CD4-positive, alpha-beta T cell treated with Interleukin-15 for 1 hour (primary cell): Measurements from ENCODE around the gene PEAR1.

Experiments used
- DNase-seq: peaks from one replicate; pipeline ENCODE4 v3.0.0-alpha.2; 2020

Gene PEAR1

DNA sequence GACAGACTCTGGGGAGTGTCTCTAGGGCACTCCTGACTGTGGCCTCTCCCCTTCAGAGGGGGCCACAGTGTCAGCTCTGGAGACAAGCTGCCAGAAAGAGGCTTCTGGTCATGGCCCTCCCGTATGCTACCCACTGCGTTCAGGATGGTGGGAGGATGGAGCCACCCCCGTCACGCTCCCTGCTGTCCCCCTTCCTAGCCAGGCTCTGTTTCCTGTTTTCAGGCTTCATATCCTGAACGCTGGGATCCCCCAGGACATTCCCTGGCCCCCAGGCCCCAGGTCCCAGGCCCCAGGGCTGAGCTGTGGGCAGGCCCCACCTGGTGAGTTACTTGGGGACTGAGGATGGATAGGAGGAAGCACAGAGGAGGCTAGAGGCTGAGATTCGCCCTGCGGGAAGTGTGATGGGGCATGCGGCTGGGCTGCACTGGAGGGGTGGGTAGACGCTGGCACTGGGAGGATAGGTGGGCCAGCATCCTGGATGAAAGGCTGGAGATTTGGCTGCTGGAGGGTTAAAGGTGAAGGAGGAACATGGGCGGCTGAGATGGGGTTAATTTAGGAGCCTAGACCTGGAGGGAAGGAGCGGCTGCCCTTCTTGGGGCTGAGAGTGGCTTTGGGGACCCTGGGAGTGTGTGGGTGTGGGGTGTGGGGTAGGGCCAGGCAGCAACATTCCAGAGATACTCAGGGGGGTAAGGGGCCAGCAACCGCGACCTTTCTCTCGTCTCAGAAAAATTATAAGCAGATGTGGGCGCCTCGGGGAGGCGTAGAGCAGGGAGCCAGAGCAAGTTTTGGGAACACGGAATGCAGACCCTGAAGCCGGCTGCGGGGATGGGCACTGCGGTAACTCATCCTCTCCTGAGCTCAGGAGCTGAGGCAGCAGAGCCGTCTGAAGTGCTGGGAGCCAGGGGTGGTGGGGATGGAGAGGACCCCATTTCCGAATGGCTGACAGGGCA is 8.7 kb downstream of the PEAR1 start:
- no peak for DNase-seq

GRCh38 chr1:156903328-156904091 is 10.0 kb downstream of the PEAR1 start:
- no peak for DNase-seq

DNA sequence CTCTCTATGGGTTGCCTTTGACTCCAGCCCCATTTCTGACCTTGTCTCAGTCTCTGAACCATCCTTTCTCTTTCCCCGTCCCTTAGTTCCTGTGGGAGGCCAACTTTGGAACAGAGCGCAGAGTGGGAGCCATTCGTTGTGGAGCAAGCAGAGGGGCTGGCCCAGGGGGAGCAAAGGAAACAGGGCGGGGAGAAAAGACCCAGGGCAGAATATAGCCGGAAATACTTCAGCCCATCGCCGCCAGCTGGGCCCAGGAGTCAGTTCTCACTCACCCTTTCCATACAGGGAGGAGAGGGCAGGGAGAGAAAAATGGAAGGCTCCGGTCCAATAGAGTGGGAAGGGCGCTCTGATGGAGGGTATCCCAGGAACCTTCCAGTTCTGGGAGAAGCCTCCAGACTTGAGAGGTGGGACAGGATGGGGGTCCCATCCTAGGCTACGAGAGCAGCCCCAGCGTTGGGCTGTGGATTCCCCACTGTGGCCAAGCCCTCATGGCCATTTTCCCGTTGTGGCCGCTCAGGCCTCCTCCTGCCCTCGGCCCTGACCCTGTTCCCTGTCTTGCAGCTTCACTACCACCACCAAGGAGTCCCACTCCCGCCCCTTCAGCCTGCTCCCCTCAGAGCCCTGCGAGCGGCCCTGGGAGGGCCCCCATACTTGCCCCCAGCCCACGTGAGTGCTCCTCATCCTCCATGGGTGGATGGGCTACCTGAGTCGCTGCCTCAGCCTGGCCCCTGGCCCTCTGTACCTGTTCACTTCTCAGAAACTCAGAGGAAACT is 10.9 kb downstream of the PEAR1 start:
- DNase-seq = no peak

- DNase-seq = no peak
Measured at GRCh38 chr1:156905176-156905575, 11.7 kb downstream of the PEAR1 start.

GRCh38 chr1:156905651-156906050 is 12.1 kb downstream of the PEAR1 start:
- no peak for DNase-seq

GRCh38 chr1:156906206-156906906 is 12.8 kb downstream of the PEAR1 start:
- DNase-seq = no peak

DNA sequence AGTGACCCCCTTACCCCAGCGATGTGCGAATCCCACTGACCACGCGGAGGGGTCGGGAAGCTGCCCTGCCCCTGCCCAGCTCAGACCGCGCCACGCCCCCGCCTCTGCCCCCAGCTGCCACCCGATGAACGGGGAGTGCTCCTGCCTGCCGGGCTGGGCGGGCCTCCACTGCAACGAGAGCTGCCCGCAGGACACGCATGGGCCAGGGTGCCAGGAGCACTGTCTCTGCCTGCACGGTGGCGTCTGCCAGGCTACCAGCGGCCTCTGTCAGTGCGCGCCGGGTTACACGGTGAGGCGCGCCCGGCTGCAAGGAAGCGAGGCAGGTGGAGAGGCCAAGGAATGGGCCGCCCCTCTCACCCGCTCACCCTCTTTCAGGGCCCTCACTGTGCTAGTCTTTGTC is 15.0 kb downstream of the PEAR1 start:
- DNase-seq = no peak

GRCh38 chr1:156908955-156909354 is 15.4 kb downstream of the PEAR1 start:
- DNase-seq = no peak

DNA sequence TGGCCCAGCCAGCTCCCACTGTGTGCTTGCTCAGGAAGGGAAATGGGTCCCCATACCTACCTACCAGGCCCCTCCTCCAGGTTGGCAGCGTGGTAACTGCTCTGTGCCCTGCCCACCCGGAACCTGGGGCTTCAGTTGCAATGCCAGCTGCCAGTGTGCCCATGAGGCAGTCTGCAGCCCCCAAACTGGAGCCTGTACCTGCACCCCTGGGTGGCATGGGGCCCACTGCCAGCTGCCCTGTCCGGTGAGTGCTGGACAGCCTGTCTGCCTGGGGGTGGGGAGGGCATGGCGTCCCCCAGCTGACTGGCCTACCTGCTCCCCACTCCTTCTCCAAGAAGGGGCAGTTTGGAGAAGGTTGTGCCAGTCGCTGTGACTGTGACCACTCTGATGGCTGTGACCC is 16.2 kb downstream of the PEAR1 start:
- no peak for DNase-seq

- no peak for DNase-seq
Measured at GRCh38 chr1:156910309-156910782, 16.8 kb downstream of the PEAR1 start.

DNA sequence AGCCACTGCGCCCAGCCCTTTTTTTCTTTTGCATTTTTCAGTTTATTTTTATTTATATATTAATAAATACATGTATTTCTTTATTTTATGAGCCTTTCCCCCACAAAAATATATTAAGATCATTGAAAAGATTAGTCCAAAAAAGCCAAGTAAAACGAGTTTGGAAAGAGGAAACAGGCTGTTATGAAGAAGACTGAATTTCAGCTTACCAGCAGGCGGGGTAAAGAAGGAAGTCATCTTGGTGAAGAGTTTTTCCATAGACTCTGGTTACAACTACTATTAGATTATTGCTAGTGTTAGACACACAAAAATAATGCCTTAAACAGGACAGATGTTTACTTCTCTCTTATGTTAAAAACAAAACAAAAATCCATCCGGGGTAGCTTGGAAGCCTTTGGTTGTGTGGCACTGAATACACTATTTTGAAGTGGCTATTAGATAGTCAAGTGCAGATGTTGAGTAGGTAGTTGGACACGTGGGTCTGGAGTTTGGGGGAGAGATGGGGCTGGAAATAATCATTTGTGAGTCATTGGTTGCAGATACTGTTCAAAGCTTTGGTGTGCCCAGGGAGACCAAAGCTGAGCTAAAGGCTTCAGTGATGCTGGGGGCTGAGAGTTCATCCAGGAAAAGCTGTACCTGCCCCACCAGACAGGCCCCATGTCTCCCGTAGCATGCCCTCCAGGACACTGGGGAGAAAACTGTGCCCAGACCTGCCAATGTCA is 18.2 kb downstream of the PEAR1 start:
- no peak for DNase-seq

DNA sequence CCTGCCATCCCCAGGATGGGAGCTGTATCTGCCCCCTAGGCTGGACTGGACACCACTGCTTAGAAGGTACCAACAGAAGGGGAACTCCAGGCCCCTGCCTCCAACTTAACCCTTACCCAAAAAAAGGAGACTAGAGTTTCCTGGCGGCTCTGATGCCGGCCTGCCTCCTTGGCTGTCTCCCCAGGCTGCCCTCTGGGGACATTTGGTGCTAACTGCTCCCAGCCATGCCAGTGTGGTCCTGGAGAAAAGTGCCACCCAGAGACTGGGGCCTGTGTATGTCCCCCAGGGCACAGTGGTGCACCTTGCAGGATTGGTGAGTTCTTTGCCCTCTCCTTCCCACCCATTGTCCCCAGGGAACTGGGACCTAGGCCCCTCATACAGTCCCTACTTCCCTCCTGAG is 18.8 kb downstream of the PEAR1 start:
- DNase-seq = no peak

DNA sequence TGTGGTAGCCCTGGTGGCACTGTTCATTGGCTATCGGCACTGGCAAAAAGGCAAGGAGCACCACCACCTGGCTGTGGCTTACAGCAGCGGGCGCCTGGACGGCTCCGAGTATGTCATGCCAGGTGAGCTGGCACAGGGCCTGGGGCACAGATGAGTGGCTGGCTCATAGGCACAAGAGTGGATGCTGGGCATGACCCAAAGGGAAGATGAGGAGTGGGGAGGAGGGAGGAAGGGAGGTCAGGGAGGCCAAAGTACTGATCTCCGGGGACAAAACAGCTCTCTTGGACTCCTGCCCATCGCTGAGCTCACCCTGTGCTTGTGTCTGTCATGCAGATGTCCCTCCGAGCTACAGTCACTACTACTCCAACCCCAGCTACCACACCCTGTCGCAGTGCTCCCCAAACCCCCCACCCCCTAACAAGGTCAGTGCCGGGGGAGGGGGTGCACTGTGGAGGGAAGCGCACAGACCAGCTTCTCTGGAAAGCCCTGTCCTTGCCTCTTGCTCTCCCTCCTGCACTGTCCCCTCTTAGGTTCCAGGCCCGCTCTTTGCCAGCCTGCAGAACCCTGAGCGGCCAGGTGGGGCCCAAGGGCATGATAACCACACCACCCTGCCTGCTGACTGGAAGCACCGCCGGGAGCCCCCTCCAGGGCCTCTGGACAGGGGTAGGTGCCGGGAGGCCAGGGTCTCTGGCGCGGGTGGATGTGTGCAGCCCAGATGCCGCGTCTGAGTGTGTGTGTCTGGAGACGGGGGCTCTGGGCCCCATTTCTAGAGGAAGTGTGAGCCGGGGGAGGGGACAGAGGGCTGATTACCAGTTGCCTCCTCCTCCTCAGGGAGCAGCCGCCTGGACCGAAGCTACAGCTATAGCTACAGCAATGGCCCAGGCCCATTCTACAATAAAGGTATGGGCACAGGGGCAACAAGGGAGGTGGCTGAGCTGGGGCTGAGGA is 19.6 kb downstream of the PEAR1 start:
- DNase-seq = no peak

DNA sequence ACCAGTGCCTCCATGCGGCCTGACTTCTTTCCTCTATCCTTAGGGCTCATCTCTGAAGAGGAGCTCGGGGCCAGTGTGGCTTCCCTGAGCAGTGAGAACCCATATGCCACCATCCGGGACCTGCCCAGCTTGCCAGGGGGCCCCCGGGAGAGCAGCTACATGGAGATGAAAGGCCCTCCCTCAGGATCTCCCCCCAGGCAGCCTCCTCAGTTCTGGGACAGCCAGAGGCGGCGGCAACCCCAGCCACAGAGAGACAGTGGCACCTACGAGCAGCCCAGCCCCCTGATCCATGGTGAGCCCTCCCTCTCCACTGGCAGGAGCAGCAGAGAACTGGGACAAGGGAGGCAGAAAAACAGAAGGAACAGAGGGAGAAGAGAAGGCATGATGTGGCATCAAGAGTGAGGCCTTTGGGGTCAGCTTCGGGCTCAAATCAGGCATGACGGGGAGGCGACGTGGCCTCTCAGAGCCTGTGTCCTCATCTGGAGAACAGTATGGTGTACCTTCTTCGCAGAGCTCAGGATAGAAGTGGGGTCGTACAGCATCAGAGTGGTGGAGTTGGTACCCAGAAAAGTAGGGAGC is 20.4 kb downstream of the PEAR1 start:
- DNase-seq = no peak

DNA sequence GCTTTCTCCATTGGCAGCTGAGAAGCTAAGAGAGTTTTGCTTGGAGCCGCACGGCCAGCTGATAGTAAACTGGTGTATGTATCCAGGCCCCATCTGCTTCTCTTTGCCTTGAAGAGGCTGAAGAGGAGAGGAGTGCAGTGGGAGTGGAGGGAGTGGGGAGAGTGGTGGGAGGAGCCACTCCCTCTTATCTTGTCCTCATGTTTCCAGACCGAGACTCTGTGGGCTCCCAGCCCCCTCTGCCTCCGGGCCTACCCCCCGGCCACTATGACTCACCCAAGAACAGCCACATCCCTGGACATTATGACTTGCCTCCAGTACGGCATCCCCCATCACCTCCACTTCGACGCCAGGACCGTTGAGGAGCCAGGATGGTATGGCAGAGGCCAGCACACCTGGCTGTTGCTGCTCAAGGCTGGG is 20.9 kb downstream of the PEAR1 start:
- DNase-seq = no peak

GRCh38 chr1:156920233-156921052 is 26.9 kb downstream of the PEAR1 start, which contains the start of gene LRRC71:
Gene LRRC71, plus strand, starts transcription at chr1:156920632. Its CDS starts 172 bp downstream, at chr1:156920804.
- peak; percentile 48 for DNase-seq

DNA sequence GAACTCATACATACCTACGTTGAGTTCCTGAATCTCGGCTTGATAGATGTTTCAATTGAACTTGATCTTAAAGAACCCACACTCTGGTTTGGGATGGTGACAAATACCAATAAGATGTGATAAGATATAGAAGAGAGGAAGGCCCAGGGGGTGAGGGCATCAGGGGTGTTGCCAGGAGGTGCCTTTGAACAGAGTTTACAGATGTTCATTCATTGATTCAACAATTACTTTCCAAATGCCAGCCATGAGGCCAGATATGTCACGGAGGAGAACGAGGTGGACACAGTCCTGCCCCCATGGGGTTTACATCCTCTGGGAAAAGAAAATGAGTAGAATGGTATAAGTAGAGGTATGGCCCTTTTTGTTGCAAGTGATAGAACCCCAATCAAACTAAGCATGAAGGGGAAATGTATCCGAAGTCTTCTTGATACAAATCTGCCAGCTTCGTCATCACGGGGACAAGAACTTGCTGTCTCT is 27.6 kb downstream of the PEAR1 start:
- DNase-seq = no peak

DNA sequence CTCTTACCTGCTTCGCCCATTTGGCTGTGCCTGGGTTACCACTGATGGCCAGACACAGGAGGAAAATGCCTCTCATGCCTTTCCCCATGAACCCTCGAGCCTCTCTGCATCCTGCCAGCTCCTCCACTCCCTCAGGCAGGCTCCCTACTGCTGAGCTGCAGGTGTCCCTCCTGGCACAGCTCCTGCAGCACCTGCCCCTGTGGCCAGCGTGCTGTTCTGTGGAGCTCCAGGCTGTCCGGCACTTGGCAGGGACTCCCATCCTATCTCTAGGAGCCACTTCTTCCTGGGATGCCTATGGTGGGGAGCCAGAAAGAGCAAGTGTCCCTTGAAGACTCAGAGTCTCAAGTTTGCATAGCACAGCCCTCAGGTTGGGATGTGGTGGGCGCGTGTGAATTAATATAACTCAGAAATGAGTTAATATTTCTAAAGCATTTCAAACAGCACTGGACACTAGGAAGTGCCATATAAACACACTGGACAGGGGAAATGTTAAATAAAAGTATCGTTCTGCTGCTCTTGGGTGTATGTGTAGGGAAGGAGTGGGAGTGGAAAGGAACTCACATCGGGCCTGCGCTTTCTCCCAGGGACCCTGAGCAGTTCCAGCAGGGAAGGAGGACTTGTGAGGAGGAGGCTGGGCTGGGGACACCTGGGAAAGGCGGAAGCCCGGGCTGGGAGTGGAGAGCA is 29.6 kb downstream of the PEAR1 start:
- DNase-seq = no peak
